Measurements from ENCODE around the gene ELOB.

Gene ELOB

DNA sequence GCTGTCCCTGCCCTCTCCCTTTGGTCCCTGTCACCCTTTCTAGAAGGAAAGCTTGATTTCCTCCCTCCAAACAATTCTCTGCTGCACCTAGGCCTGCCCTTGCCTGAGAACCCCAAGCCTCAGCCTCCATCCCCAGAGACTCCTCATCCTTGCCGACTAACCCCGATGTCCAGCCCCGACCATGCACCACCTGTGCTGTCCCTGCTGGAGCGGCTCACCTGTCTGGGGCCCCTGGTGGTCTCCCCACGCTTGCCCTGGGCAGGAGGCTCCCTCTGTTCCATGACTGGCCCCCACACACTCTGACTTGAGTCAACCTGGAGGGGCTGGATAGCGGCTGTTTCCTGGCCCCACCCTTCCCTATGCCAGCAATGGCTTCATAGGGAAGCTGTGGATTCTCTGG, 36.6 kb downstream of the ELOB start:
- no peak for TF ChIP-seq ZFX (IDR thresholded peaks at IDR 0.05; ENCODE audit: borderline replicate concordance)
- TF ChIP-seq, protein P1, sequence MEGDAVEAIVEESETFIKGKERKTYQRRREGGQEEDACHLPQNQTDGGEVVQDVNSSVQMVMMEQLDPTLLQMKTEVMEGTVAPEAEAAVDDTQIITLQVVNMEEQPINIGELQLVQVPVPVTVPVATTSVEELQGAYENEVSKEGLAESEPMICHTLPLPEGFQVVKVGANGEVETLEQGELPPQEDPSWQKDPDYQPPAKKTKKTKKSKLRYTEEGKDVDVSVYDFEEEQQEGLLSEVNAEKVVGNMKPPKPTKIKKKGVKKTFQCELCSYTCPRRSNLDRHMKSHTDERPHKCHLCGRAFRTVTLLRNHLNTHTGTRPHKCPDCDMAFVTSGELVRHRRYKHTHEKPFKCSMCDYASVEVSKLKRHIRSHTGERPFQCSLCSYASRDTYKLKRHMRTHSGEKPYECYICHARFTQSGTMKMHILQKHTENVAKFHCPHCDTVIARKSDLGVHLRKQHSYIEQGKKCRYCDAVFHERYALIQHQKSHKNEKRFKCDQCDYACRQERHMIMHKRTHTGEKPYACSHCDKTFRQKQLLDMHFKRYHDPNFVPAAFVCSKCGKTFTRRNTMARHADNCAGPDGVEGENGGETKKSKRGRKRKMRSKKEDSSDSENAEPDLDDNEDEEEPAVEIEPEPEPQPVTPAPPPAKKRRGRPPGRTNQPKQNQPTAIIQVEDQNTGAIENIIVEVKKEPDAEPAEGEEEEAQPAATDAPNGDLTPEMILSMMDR (IDR thresholded peaks at IDR 0.05), result no peak
- no peak overlapping the region for H3K27ac ChIP-seq

DNA sequence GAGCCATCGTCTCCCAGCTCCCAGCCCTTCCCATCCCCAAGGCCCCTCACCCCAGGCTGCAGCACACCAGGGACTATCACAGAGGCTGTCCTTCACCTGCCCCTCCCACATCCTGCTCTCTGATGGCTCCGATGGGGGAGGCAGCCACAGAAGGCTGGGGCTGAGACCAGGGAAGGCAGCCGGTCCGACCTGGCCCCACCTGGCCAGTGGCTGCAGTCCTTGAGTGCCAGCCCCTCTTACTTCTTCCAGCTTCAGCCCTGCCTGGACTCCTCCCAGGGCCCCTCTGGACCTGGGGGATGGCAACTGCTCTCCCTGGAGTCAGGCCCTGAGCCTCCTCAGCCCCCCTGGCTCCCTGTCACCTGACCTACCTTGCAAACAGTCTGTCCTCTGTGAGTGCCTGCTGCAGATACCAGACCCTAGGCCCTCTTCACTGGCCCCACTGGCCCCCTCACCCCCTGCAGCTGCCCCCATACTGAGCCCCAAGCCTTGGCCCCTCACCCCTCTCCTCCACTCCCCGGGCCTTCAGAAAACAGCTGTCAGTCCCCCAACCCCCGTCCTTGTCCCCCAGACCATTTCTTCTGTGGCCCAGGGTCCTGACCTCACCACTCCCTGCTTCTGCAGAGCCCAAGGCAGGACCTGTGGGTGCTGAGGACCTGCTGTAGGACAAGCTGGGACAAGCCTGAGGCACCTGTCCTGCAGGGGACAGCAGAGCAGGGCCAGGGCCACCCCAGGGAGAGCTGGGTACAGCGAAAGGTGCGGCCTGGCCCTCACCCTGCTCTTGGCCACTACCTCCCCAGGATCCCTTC, 37.3 kb downstream of the ELOB start:
- H3K27ac ChIP-seq, result no peak overlapping the region
- TF ChIP-seq, protein P1 (IDR thresholded peaks at IDR 0.05), result no peak
- no peak for TF ChIP-seq ZFX (IDR thresholded peaks at IDR 0.05; ENCODE audit: borderline replicate concordance)

DNA sequence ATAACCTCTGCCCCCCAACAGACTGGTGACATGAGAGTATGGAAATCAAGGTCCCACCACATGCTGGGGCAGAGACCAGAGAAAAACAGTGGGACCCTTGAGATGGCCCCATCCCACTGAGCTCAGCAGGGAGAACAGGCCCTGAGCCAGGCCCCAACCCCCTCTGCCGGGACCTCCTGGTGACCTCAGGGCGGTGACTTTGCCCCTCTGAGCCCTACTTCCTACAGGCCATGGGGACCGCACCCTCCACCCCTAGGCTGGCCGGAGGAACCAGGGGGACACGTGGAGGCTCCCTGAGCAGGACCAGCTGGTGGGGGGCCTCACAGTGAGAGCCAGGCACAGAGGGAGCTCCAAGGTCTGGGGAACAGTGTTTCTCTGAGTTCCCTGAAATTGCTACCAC, 38.5 kb downstream of the ELOB start:
- H3K27ac ChIP-seq, result no peak overlapping the region
- no peak for TF ChIP-seq ZFX (IDR thresholded peaks at IDR 0.05; ENCODE audit: borderline replicate concordance)
- TF ChIP-seq, protein P1 (IDR thresholded peaks at IDR 0.05), result no peak

DNA sequence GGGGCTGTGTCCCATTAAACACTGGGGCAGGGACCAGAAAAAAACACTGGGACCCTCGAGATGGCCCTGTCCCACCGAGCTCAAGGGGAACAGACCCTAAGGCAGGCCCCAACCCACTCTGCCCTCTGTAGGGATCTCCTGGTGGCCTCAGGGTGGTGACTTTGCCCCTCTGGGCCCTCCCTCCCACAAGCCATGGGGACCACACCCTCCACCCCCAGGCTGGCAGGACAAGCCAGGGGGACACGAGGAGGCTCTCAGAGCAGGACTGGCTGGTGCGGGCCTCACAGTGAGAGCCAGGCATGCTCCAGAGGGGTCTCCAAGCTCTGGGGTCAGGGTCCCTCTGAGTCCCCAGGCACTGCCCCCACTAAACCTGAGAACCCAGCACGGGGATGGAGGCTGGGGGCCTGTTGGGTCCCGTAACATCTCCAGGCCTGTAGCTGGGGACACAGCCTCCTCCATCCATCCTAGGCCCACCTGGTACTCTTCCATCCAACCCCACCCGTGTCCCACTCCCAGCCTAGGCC, 39.1 kb downstream of the ELOB start:
- no peak overlapping the region for H3K27ac ChIP-seq
- TF ChIP-seq ZFX (IDR thresholded peaks at IDR 0.05; ENCODE audit: borderline replicate concordance), result no peak
- TF ChIP-seq, protein P1 (IDR thresholded peaks at IDR 0.05), result no peak

DNA sequence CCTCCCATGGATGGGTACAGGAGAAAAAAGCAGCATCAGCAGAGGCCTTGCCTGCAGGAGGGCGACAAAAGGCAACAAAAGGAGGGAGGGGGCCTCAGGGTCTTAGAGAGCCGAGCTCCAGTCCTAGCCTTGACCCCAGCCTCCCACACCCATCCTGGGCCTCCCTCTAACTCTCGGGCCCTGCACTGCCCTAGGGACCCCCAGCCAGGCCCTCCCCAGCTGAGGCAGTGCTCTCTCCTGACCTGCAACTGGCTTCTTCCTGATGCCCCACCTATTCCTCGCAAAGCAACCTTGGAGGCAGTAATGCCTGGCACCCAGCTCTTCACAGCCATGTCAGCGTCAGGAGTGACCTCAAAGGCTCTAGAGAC, 39.9 kb downstream of the ELOB start:
- TF ChIP-seq, protein P1 (IDR thresholded peaks at IDR 0.05), result no peak
- TF ChIP-seq ZFX (IDR thresholded peaks at IDR 0.05; ENCODE audit: borderline replicate concordance), result no peak
- H3K27ac ChIP-seq, result no peak overlapping the region

DNA sequence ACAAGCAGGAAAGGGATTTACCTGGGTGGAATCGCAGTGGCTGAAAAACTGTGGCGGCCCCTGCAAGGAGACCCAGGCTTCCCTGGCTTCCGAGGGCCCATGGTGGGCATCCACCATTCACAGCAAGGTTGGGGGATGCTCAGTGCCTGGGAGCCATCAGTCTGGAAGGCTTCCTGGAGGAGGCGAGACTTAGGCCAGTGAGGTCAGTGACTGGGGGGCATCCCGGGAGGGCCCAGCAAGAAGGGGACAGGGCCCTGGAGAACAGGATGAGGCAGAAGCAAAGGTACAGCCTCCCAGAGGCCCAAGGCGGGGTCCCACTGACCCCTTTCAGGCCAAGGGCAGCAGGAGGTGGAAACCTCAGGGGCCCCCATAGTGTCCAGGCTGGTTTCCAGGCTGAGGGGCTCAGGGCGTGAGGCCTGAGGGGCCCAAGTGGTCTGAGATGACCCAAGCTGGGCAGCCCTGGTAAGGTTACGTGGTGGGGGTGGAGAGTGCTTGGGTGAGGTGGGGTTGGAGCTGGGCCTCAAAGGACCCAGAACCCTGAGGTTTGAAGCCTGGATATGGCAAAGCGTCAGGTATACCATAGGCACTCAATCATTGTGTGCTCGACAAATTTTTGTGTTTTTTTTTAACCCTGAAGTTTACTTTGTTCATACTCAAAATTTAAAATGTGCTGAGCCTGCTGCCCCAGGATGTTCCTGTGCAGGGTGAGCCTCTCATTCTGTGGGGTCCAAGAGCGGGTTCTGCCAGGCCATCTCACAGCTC, 40.4 kb downstream of the ELOB start:
- no peak for TF ChIP-seq ZFX (IDR thresholded peaks at IDR 0.05; ENCODE audit: borderline replicate concordance)
- TF ChIP-seq, protein P1 (IDR thresholded peaks at IDR 0.05), result no peak
- H3K27ac ChIP-seq, result no peak overlapping the region

Data from 22Rv1 (cell line).